ENCODE data around the gene DTWD1. TPM values are rescaled to one million over a fixed set of nuclear protein-coding genes. Genes with fewer than 3 reads are reported as not detected.
A peak's percentile ranks its signal among the peaks of the same experiment; 100 is the strongest.
"Not testable (repeated sequence)": the region's sequence is repeated elsewhere in the genome, so short reads cannot be mapped to it uniquely, and the experiment has no call there.

The DTWD1 gene
- total RNA-seq, 1 donor from 2014 or later = 62.1 TPM

DNA sequence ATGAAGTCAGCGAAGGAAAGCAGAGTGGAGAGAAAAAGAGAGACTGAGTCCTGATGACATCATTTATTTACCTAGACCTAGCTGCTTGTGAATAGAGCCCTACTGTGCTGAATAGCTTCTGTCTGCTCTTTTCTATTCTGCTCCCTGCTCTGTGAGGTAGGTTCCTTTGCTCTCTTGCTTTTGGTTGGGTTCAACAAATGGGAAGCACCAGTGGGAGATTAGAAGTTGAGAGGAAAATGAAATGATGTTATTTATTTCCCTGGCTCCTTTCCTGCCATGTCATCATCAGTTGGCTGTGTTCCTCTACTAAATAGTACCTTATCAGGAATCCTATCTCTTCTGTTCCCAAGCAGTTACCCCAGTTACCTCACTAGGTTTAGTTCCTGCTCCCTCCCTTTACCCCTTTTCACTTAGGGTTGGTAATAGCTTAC is 23.5 kb downstream of the DTWD1 start:
- intact Hi-C loops (cut with DNase I) = no loop called here
- ATAC-seq (peak; percentile 53), DNase-seq (ENCODE audit: low spot score) (no peak)

DNA sequence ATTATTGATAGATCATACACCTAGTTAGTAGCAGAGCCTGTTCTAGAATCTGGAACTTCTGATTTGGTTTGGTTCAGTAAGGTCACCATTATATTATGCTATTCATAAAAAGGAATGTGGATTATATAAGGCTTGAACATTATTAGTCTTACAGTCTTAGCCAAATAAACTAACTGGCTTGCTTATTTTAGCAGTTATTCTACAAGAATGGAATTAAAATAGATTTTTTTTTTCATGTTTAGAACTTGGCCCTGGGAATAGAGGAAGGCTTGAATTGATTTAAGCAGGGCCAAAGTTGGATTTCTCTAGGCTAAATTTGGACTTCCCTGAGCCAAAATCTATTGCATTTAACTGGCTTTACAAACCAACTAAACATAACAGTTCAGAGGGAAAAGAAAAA is 24.4 kb downstream of the DTWD1 start:
- peak; percentile 51 for ATAC-seq
- no peak for DNase-seq (ENCODE audit: low spot score)
- intact Hi-C loops (cut with DNase I) = no loop called here

DNA sequence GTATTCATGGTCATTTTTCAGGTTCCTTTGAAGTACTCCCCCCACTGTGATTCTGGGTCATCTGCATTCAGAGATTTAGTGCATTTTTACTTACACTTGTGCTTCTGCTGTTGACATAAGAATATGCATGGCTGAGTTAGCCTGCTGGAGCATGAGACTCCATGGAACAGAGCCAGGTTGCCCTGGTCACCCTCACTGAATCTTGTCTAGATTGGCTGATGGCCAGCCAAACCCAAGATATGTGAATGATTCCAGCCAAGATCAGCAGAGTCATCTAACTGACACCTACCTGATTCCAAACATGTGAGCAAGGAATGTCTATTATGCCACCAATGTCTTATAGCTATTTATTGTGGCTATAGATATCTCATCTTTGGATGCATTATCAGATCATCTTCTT is 25.1 kb downstream of the DTWD1 start:
- intact Hi-C loops (cut with DNase I) = no loop called here
- ATAC-seq (peak; percentile 33), DNase-seq (ENCODE audit: low spot score) (peak; percentile 62)

DNA sequence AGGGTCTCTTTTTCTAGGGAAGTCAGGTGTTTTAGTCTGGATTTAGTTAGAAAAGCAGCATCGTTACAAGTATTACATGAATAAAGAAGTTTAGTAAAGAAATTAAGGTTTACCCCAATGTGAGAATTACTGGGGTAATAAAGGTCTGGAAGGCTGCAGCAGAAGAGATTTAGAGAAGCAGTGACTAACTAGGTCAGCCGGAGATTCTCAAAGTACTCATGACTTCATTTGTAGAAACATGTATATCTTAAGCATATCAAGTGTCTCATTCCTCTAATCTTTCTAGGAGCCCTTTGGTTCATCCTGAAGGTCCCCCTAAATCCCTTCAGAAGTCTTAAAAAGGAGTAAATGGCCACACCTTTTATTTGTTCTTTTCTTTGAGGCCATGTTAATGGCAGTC is 26.0 kb downstream of the DTWD1 start:
- DNase-seq (ENCODE audit: low spot score) (no peak), ATAC-seq (no peak)
- intact Hi-C loops (cut with DNase I) = no loop called here

DNA sequence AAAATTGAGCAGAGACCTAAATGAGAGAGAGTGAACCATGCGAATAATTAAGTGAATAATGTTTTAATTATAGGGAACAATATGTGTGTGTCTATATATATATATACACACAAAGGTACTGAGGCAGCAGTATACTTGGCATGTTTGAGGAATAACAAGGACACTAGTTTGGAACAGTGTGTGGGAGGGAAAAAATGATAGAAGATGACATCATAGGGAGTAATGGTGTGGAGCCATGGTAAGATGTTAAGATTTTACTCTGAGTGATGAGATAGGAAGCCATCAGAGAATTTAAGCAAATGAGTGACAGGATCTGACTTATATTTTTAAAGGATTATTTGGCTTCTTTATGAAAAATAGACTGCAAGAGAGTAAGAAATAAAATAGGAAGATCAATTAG is 29.1 kb downstream of the DTWD1 start:
- intact Hi-C loops (cut with DNase I) = no loop called here
- no peak for DNase-seq (ENCODE audit: low spot score)
- ATAC-seq = no peak

DNA sequence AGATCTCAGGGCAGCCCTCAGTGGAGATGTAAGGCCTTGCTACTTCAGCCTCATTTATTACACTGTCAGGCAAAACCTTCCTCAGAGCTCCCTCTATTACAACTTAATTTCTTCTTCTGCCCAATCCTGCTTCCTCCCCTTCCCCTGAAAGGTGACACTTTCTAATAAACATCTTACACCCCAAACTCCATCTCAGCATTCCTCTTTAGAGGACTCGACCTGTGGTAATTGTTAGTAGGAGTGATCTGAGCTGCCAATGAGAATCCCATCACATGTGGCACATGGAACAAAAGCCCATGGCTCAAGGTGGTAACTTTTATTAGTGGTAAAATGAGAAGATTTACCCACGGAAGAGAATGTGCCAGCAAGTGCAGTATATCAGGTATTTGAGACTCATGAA is 29.8 kb downstream of the DTWD1 start:
- ATAC-seq (no peak), DNase-seq (ENCODE audit: low spot score) (no peak)
- intact Hi-C loops (cut with DNase I) = no loop called here

DNA sequence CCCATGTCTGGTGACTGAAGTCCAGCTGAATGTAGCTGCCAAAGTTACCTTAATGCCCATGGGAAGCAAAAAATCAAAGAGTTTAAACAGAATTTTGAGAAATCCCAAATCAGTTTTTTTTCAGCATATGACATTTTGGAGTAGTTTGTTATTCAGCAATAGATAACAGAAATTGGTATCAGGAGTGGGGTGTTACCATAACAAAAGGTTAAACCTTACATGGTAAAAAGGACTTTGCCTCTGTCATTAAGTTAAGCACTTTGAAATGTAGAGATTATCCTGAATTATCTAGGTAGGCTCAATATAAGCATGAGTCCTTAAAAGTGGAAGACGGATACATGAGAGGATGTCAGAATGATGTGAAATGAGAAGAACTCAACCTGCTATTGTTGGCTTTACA is 32.1 kb downstream of the DTWD1 start:
- intact Hi-C loops (cut with DNase I) = no loop called here
- no peak for DNase-seq (ENCODE audit: low spot score)

DNA sequence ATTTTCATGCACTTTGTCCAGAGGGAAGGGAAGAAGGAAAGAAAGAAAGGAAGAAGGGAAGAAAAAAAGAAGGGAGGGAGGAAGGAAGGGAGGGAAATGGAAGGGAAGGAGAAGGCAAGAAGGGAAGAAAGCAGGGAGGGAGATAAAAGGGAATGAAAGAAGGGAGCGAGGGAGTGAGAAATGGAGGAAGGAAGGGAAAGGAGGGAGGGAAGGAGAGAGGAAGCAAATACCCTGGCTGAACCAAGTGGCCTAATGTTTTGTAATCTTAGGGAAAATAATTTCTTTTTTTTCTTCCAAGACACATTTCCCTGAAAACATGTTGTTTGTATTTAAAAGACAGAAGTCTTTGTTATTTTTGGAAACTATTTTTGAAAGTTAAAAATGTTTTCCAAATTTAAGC is 35.9 kb downstream of the DTWD1 start:
- DNase-seq (ENCODE audit: low spot score) (no peak), ATAC-seq (peak; percentile 58)
- intact Hi-C loops (cut with DNase I) = no loop called here

More for the DNA sequence above, 32.1 kb downstream of the DTWD1 start:
- no peak for ATAC-seq

DNA sequence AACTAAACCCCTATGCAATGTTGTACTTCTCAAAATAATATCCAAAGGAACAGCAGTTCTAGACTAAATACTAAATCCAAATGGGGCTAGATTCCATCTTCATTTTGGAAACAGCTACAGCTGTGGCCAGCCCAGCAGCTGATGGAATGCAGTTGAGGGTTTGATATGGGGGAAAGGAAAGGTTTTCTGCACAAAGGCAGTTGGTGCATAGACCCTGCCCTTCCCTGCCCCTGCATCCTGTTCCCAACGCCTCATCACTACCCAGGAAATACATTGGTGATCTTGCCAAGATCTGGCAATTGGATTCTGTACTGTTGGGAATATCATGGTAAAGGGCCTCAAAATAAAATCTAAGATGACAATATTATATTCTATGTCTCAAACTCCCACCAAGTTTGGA is 43.9 kb downstream of the DTWD1 start:
- DNase-seq (ENCODE audit: low spot score) = no peak
- no peak for ATAC-seq
- intact Hi-C loops (cut with DNase I) = no loop called here

DNA sequence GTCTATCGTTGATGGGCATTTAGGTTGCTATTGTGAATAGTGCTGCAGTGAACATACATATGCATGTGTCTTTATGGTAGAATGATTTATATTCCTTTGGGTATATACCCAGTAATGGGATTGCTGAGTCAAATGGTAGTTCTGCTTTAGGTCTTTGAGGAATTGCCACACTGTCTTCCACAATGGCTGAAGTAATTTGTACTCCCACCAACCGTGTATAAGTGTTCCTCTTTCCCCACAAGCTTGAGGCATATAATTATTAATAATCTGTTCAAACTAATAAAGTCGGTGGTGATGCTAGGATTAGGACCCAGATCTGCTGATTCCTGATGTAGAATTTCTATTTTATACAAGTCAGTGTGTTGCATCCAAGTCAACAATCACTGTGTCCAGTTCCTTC is 45.6 kb downstream of the DTWD1 start:
- ATAC-seq; DNase-seq (ENCODE audit: low spot score); intact Hi-C loops (cut with DNase I): not testable (repeated sequence)

DNA sequence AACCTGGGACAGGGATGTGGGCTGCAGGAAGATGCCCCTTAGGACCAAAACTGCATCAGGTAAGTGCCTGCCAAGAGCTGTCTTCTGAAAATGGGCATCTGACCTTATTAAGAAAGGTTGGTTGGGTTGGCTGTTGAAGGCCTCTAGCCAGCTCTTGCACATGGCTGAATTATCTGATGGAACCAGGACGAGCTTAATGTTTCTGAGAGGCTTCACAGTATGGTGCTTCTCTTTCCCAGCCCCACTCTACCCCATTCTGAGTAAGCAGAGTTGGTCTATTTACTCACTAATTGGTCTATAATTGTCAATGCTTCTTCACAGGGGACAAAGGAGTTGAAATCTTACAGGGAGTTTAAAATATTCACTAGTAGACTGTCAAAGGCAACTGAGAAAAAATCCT is 48.4 kb downstream of the DTWD1 start:
- no peak for ATAC-seq
- intact Hi-C loops (cut with DNase I) = no loop called here
- DNase-seq (ENCODE audit: low spot score) = no peak

DNA sequence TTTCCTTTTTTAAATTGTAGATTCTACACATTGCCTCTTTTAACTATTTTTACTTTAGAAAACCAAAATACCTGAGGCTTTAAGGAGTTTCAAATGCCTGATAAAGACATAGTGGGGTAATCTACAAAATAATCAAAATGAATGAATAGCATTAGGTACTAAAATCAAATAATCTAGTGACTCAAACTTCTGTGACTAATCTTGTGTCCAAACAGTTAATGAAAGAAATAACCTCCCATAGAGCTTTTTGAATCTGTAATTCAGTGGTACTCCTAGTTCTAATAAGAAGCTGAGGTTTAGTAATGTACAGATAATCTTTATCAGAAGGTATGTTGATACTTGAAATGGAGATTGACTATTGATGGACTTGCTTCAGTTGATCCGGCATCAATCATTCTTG is 53.0 kb downstream of the DTWD1 start:
- intact Hi-C loops (cut with DNase I) = no loop called here
- ATAC-seq = no peak

DNA sequence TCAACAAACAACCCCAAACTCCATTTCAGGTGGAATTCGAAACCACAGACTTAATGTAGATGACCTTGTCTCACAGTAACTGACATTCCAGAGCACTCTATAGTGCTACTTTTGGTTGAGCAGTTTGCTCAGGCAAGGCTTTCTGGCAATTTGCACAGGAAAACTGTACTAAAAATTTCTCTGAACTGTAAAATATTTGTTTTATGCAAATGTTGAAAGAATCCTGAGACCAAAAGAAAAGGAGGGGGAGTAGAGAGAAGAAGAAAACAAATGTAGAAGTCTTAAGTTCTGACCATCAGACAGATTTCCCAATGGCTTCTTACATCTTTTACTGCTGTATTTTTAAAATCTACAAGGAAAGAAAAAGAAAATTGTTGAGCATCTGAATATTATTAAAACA is 53.5 kb downstream of the DTWD1 start:
- DNase-seq (ENCODE audit: low spot score) (no peak), ATAC-seq (peak; percentile 8)
- intact Hi-C loops (cut with DNase I) = no loop called here

More for the DNA sequence above, 53.0 kb downstream of the DTWD1 start:
- DNase-seq (ENCODE audit: low spot score) = no peak

DNA sequence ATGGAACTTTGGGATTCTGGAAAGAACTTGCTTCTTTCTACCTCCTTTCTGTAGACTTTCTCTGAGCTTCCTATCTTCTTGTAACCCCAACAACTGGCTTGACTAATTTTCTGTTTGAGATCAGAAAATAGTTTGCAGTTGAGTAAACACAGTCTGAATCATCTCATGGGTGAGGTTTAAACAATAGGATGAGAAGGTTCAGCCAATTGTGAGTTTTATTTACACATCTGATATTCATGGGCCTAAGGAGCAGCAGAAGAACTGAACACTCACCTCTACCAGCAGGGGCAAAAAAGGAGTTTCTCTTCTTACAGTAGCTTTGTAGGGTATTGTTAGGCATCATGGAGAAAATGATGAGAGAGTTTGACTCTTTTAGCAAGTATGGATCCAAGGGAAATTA is 54.2 kb downstream of the DTWD1 start:
- DNase-seq (ENCODE audit: low spot score) = no peak
- intact Hi-C loops (cut with DNase I) = no loop called here
- ATAC-seq = peak; percentile 63

DNA sequence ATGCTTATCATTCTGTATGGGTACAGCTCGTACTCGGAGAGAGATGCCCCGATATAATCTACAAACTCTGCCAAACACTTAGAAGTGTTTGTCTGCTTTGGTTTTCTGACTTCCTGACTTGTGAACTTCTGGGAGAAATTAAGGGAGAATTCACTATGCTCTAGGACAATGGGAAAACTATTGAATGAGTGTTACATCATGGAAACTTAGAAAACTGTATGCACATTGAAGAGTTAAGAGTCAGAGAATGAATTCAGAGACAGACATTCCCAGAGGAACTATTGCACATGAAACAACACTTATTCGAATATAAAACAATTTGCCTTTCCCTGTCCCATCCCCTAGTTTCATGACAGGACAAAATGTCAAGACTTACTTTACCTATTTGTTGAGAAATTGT is 57.8 kb downstream of the DTWD1 start:
- peak; percentile 56 for ATAC-seq

DNA sequence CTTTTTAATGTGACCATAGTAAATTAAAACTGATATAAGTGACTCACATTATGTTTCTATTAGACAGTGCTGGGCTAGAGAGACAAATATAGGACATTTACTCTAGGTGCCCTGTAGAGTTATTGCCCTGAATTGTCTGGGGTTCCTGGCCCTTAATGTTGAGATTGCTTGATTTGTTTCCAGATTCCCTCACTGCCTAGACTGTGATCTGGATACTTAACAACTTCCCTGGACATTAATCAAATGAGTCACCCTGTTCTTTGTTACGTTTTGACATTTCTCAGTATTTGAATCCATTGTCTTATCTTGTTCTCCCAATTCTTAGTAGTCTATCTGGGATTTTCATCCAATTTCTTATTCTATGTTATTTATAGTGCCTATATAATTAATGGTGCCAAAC is 65.8 kb downstream of the DTWD1 start:
- DNase-seq (ENCODE audit: low spot score) = no peak
- intact Hi-C loops (cut with DNase I) = no loop called here
- no peak for ATAC-seq

More for the DNA sequence above, 57.8 kb downstream of the DTWD1 start:
- intact Hi-C loops (cut with DNase I) = no loop called here
- no peak for DNase-seq (ENCODE audit: low spot score)

DNA sequence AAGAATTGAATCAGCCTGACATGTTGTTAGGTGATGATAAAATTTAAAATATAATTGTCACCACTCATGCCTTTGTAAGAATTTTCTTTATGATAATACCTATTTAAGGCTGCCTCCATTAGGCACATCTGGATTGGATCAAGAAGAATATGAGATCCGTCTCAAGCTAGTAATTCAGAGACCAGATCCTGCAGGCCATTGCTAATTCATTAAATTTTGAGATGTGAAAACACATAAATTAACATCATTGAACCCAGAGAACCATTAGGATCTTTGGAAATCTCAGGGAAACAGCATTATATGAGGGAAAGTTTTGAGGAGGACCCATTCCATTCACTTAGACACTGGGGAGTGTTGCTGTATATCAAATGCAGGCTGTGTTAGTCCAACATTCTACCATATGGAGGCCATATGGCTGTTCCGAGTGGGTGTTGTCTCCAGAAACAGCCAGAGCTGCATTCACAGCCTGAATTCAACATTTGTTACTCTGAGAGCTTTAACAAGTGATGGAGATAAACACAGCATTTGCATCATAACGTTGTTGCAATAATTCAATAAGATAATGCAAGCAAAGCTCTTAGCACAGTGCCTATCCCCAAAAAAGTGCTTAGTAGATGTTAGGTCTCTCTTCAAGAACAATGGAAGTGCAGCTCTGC is 67.4 kb downstream of the DTWD1 start:
- ATAC-seq (no peak), DNase-seq (ENCODE audit: low spot score) (no peak)
- intact Hi-C loops (cut with DNase I) = no loop called here

DNA sequence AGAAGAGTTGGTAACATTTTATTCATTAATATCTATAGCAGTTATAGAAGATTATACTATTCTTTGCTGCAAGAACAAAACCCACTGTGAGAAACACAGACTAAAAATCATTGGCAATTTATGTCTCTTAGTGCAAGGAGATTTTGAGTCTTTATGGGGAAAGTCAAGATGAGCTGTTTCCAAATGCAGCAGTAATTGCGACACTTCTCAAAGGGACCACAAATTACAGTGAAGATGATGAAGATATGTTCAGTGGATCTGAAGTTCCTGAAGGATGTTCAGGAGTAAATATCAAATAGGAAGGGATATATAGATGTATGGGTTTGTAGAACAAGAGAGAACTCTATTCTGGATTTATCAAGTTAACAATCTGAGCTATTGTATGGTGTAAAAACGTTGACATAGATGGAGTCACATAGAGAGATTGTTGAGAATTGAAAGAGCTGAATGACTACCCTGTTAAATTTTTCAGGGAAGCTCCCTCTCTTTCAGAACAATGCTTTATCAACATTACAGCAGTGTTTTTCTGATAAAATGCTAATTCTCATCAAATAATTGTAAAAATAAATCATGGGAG is 71.8 kb downstream of the DTWD1 start:
- ATAC-seq (no peak), DNase-seq (ENCODE audit: low spot score) (no peak)
- intact Hi-C loops (cut with DNase I) = no loop called here

DNA sequence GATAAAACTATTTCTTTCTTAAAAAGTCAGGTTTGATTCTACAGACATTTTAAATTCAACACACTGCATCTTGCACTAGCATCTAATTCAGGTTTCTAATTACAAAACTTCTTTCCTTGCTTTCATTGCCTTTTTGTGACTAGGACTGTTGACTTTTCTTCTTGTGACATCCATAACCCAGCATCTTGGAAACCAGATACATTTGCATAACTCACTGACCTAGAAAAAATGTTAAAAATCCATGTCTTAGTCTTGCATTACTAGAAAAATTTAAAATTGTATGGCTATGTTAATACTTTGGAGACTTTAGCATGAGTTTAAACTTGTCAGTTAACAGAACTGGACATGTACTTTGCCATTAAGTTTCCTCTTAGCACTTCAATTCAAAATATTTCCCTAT is 72.7 kb downstream of the DTWD1 start:
- intact Hi-C loops (cut with DNase I) = no loop called here
- ATAC-seq (peak; percentile 24), DNase-seq (ENCODE audit: low spot score) (no peak)

DNA sequence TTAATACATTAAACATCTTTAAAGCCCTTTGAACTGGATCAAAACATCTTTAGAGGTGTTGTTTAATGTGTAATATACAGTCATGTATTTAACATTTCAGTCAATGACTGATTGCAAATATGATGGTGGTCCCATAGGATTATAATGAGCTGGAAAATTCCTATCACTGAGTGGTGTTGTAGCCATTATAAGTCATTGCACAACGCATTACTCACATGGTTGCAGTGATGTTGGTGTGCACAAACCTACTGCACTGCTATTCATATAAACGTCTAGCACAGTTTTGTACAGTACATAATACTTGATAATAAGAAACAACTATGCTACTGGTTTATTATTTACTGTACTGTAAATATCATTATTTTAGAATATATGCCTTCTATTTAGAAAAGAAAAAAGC is 75.6 kb downstream of the DTWD1 start:
- intact Hi-C loops (cut with DNase I) = no loop called here
- no peak for DNase-seq (ENCODE audit: low spot score)
- no peak for ATAC-seq

DNA sequence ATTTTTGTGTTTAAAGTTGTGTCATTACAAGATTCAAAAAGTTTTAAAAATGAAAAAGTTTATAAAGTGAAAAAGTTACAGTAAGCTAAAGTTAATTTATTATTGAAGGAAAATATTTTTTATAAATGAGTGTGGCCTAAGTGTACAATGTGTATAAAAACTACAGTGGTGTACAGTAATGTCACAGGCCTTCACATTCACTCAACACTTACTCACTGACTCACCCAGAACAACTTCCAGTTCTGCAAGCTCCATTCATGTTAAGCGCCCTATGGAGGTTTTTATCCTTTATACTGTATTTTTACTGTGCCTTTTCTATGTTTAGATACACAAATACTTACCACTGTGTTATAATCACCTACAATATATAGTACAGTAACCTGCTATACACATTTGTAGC is 76.3 kb downstream of the DTWD1 start:
- intact Hi-C loops (cut with DNase I) = no loop called here
- no peak for DNase-seq (ENCODE audit: low spot score)
- ATAC-seq = no peak
